COLO668 (cell line): ENCODE data around the gene KIAA0825.

ENCODE experiments used
- DNase-seq: peaks from one replicate; lab custom pipeline; 2025; ENCODE audit not compliant: unreplicated experiment; lab: John Stamatoyannopoulos, UW

Gene KIAA0825

DNA sequence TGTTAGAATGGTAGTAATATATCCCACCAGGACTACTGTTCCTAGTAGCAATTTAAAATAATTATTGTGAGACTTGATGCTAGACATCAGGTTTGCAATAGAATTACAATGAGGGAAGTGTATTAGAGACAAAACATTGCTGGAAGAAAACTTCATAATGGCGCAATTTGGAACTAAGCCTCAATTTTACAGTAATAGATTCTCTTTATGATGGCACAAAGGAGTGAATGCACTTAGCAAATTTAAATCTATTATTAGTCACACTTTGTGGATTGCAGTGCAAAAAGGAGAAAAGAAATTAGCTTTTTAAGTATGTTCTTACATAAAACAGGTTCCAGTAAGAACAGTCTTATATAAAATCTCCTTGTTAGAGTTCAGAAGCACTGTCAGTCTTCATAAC is 358.3 kb downstream of the KIAA0825 start:
- DNase-seq = no peak

DNA sequence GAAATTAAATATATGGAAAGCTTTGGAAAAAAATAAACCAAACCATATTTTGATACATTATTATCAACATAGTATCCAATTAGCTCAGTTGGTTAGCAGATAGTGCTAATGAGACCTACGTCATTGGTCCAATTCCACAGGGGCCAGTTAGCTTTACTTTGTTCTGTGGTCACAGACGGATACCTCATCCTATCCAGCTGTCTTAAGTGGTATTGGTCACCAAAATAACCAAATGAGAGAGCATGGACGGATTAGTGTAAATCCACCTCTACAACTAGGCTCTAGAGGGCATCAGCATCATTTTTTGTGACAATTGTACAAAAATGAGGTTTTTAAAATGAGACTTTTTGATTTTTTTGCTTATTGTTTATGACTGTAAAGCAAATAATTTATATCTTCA is 364.2 kb downstream of the KIAA0825 start:
- DNase-seq = no peak

GRCh38 chr5:94250985-94251384 is 367.4 kb downstream of the KIAA0825 start:
- no peak for DNase-seq

- DNase-seq = no peak
Observed at GRCh38 chr5:94249430-94249829, 369.0 kb downstream of the KIAA0825 start.

GRCh38 chr5:94248175-94248875 is 370.1 kb downstream of the KIAA0825 start:
- DNase-seq = no peak

DNA sequence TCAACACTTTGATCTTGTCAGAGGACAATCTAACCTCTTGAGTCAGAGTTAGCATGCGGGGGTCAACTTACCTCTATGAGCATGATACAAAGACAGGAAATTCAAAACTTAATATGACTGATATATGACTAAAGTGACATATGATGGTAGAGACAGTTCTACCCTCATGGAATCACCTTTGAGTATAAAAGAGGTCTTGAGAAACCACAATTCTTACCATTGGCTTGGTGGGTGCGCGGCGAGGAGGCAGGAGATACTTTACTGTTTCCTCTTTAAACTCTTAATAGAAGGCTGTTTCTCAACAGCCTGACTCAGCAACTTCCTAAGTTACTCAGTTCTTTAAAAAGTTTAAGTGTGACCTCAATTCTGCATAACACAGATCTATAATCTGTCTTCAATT is 372.8 kb downstream of the KIAA0825 start:
- DNase-seq = no peak

- DNase-seq = no peak
Observed at GRCh38 chr5:94244921-94245320, 373.5 kb downstream of the KIAA0825 start.

DNA sequence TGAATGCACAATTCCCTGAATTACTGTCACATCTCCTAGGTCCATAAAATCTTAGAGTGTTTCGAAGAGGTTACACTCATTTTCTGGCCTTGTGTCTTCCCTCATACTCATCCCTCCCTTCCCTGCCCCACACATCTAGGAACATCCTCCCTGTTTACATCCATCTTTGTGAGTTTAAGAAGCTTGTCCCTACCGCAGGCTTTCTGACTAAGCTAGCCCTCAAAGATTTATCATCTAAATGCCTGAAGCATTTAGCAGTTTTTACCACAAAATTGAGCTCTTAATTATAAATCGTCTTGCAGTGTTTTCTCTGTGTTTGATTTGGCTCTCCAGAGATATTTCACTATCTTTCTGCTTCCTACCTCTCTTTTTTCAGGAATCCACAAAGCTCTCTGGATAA is 374.8 kb downstream of the KIAA0825 start:
- DNase-seq = no peak

DNA sequence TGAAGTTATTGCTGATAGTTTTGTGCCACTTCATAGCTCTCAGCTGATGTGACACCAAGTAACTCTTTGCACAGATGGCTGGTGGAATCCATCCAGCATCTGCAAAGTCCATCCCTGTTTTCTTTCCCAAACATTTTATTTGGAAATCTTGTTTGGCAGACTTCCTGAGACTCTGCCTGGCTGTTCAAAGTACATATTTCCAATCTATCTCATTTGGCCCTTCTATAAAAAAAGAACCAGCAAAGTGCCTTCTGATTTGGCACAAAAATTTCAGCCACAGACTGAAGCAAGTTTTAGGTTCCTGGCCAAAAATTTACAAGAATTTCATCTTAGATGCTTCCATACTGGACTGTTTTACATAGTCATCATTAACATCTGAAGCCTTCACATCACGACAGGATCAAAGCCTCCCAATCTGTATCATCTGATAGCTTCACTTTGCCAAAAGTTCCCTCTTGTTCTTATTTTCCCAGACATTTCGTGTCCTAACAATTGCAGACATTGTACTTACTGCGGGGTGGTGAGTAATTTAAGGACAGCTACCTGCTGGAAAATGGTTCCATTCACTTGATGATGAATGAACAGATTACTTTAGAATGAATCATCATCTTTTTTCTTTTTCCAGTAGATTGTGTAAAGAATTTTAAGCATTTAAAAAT is 377.3 kb downstream of the KIAA0825 start:
- no peak for DNase-seq

DNA sequence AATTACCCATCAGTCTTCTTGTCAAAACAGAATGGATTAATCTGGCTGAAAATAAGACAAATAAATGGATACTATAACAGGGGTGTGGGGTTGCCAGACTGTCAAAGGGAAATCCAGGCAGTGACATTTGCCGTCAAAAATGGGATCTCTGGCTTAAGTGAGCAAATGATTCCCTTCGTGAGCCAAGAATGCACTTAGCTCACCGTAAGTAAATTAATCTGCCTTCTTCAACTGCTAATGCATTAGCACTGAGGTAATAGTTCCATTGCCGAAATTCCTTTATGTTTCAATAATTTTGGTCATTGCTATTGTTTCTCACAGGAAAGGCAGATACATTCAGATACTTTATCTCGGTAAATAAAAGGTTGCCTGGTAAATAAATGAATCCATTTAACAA is 377.8 kb downstream of the KIAA0825 start:
- no peak for DNase-seq

DNA sequence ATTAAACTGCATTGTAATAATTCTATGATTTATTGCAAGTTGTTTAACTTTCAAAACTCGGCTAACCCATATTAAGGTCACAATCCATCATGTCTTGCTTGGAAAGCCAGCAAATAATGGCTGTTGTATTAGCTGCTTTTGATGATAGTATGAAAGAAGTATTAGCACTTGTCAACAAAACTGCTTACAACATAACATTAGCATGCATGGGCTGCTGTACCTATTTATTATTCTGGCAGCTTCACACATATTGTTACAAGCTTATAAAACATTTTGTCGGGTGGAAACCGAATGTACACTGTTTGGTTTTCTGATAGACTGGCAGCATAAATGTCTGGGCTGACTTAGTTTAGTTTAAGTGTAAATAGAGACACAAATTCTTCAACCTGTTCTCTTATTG is 378.3 kb downstream of the KIAA0825 start:
- no peak for DNase-seq

GRCh38 chr5:94239266-94239665 is 379.1 kb downstream of the KIAA0825 start:
- no peak for DNase-seq

DNA sequence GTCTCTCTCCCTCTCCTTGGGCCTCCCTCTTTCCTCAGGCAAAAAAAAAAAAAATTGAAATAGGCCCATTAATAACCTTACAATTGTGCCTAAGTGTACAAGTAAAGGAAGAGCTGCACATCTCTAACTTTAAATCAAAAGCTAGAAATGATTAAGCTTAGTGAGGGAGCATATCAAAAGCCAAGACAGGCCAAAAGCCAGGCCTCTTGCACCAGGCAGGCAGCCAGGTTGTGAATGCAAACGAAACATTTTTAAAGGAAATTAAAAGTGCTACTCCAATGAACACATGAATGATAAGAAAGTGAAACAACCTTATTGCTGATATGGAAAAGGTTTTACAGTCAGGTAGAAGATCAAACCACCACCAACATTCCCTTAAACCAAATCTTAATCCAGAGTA is 383.4 kb downstream of the KIAA0825 start:
- DNase-seq = no peak

DNA sequence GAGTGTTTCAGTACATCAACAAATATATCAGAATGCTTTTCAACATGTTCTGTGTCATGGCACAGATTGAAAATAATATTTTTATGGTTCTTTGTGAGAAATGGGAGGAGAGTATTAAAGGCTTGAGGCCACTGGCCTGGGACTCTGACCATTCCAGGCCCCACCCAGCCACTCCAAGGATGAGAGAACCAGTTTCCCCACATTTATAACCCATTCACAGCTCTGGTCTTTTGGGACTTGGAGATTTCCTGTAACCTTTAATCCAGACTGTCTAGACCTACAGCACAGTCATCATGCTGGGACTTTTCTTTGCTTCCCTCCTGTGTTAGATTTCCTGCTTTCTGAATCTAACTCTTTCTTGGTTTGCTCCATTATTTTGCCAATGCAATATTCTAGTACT is 389.6 kb downstream of the KIAA0825 start:
- no peak for DNase-seq

DNA sequence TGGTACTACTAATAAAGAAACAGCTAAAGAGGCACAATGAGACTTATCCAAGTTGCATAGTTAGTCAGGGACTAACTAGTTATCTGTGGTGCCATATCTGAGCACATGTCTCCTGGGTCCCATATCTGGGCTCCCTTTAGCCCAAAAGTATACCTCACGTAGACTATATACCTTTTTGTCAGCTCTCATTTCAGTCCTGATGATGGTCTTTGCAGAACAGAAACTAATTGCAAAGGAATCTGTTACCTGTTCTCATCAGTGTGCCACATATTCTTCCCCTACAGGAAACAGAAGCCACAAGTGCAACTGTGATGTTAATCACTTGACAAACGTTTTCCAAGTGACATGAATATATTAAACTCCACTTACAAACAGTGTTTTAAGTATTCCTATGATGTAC is 395.2 kb downstream of the KIAA0825 start:
- no peak for DNase-seq

GRCh38 chr5:94218374-94218773 is 400.0 kb downstream of the KIAA0825 start:
- no peak for DNase-seq

DNA sequence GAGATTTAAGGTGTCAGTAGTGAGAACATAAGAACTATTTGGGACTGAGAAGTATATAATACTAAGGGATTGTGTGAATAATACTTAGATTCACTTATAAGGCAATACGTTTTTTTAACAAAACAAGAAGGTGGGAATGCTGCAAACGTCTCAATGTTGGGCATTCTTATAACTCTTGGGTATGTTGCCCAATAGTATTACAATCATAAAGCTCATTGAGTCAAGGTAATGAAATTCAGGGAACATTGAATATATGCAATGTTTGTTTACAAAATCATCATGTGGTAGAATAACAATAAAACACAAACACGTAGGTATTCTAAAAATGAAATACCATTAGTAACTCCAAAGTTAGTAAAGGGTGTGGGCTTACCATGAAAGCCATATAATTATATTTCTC is 400.7 kb downstream of the KIAA0825 start:
- no peak for DNase-seq

GRCh38 chr5:94217216-94217615 is 401.2 kb downstream of the KIAA0825 start:
- no peak for DNase-seq

DNA sequence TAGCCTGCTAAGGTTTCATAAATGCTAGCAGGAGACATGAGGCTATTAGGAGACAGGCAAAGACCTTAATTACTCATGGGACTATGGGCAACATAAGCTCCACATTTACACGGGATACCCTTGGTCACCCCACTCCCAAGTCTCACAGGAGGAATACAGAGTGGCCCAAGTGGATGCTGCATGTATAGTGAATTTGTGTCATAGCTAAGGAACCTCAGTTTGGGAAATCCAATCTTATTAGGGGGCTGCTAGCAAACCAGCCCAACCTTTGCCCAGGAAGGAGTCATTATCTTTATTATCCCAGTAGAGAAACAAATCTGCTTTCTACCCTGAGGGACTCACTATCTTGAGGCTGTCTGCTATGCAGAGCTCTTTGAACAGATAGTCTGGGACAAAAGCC is 405.9 kb downstream of the KIAA0825 start:
- DNase-seq = no peak

DNA sequence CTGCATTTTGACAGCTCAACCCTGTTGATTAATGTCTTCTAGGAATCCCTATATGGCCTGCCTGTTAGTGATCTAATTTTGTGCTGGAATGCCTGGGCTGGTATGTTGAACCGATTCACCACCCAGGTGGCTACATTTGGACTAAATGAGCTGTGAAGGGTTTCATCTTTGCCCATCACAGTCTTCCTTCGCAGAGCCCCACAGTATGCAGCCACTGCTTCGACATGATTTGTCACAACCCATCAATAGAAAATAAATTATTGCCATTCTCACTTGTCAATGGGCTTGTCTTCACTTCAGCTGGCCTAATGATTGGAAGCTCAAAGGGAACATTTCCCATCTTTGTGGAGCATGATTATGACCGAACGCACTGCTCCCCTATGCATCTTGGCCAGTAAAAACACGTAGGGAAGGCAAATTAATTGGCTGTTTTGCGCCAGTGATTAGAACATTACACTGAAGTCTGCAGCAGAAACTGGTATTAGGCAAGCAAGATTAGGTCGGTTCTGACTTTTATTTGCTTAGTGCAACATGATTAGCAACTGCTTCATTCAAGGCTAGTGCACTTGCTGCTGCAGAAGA is 408.5 kb downstream of the KIAA0825 start:
- DNase-seq = no peak

- DNase-seq = no peak
Observed at GRCh38 chr5:94209272-94209671, 409.1 kb downstream of the KIAA0825 start.

- DNase-seq = no peak
Observed at GRCh38 chr5:94199566-94199965, 418.8 kb downstream of the KIAA0825 start.

- DNase-seq = no peak
Observed at GRCh38 chr5:94197970-94198369, 420.4 kb downstream of the KIAA0825 start.
